Measurements from ENCODE around the gene GYPC. TPM values are rescaled to one million over a fixed set of nuclear protein-coding genes. Genes with fewer than 3 reads are reported as not detected.

GYPC gene
- polyA plus RNA-seq, 1 donor (not counting 4 experiments of a cell fraction or from before 2014, with no cell fraction given), result not detected

DNA sequence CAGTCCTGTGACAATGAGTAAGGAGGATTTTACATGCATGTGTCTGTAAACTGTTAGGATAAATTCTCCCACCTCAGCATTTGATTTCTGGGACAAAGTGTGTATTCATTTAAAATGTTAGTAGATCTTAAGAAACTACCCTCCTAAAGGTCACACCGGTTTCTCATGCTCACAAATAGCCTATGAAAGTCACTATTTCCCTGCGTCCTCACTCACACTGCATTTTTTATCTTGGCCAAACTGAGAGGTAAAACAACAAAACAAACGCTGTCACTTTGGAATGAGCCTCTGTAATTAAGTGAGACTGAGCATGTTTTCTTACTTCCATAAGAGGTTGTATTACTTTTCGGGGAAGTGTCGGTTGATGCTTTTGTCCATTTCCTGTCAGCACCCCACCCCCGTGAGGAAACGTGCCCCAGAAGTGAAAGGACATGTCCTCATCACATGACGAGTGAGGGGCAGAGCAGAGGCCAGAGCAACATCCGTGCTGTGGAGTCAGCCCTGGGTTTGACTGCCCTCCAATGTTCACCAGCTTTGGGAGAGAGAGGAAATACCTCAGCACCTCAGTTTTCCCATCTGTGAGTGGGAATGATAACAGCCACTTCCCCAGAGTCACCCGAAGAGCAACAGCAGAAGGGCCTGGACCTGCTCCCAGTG is 3.1 kb downstream of the GYPC start:
- no peak overlapping the region for H3K4me2 ChIP-seq (ENCODE audit: control insufficient read depth, extremely low read depth, insufficient read depth, low read depth, low read length)
- FAIRE-seq (no peak), DNase-seq (ENCODE audit: low read depth, low spot score) (no peak)
- peaks cover 8% of the 10 kb centered on the region for H3K27me3 ChIP-seq (ENCODE audit: control insufficient read depth, extremely low read depth, insufficient read depth, low read length)
- H3K9me3 ChIP-seq (ENCODE audit: control insufficient read depth, low read depth, low read length), result no peaks in the 10 kb centered on the region
- no peak for TF ChIP-seq EZH2 (IDR thresholded peaks at IDR 0.05; ENCODE audit: low read length)
- TF ChIP-seq, protein P1, sequence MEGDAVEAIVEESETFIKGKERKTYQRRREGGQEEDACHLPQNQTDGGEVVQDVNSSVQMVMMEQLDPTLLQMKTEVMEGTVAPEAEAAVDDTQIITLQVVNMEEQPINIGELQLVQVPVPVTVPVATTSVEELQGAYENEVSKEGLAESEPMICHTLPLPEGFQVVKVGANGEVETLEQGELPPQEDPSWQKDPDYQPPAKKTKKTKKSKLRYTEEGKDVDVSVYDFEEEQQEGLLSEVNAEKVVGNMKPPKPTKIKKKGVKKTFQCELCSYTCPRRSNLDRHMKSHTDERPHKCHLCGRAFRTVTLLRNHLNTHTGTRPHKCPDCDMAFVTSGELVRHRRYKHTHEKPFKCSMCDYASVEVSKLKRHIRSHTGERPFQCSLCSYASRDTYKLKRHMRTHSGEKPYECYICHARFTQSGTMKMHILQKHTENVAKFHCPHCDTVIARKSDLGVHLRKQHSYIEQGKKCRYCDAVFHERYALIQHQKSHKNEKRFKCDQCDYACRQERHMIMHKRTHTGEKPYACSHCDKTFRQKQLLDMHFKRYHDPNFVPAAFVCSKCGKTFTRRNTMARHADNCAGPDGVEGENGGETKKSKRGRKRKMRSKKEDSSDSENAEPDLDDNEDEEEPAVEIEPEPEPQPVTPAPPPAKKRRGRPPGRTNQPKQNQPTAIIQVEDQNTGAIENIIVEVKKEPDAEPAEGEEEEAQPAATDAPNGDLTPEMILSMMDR (optimal IDR thresholded peaks at IDR 0.05 in 1 of 3, IDR thresholded peaks at IDR 0.05 in 1 of 3, conservative IDR thresholded peaks at IDR 0.05 in 1 of 3; ENCODE audit: extremely low read depth in 1 of 3, insufficient read depth in 2 of 3, low read length in 3 of 3), result no peak
- H3K9me1 ChIP-seq (ENCODE audit: control insufficient read depth, extremely low read depth, insufficient read depth, low read length), result no peaks in the 10 kb centered on the region
- H3K79me2 ChIP-seq (ENCODE audit: control insufficient read depth, insufficient read depth, low read length), result no peaks in the 10 kb centered on the region
- no peaks in the 10 kb centered on the region for H4K20me1 ChIP-seq (ENCODE audit: control insufficient read depth, extremely low read depth, insufficient read depth, low read length)
- dilution Hi-C loops (cut with MboI; ENCODE audit: extremely low pct_ligation_motif_present, low sequenced_read_pairs), result no loop called here
- H2AFZ ChIP-seq (ENCODE audit: control insufficient read depth, low read length), result no peak overlapping the region
- no peak overlapping the region for H3K4me3 ChIP-seq (ENCODE audit: control insufficient read depth in 2 of 3, extremely low read depth in 1 of 3, insufficient read depth in 2 of 3, low read depth in 1 of 3, low read length in 3 of 3)
- H3K4me1 ChIP-seq (ENCODE audit: control insufficient read depth, extremely low read depth, insufficient read depth, low read length), result no peaks in the 10 kb centered on the region
- H3K36me3 ChIP-seq (ENCODE audit: control insufficient read depth in 2 of 2, extremely low read depth in 1 of 2, insufficient read depth in 2 of 2, low read length in 2 of 2), result no peaks in the 10 kb centered on the region
- no peak overlapping the region for H3K27ac ChIP-seq (ENCODE audit: control insufficient read depth, insufficient read depth, low read length)
- H3K9ac ChIP-seq (ENCODE audit: control insufficient read depth, extremely low read depth, insufficient read depth, low read length), result no peak overlapping the region

DNA sequence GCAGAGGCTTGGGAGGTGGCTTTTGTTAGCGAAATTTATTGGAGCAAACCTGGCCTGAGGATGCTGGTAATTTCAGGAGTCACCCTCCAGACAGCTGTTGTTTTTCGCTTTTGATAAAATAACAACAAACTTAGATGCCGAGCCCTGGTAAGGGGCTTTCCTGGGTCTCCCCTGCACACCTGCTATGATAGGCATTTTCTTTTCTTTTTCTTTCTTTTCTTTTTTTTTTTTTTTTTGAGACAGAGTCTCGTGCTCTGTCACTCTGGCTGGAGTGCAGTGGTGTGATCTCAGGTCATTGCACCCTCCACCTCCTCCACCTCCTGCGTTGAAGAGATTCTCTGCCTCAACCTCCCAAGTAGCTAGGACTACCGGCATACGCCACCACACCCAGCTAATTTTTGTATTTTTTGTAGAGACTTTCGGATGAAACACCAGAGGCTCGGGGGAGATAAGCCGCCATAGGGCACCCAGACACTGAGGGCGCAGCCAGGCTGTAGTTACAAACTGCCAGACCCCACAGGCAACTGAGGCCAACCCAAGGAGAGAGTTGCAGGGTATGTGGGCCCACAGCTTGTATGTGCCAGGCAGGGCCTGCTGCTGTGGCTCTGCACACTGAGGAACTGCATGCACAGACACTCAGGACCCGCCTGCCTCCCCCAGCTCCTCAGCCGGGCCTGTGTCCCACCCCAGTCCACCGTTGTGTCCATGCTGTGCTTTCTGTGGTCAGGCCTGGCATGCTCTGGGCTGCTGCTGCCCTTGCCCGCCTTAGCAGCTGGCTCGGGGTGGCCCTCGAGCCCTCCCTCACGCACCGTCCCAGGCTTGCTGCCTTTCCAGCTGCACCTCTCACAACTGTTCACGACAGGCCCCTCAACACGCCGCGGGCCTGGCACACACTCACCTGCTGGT is 3.9 kb downstream of the GYPC start:
- H3K79me2 ChIP-seq (ENCODE audit: control insufficient read depth, insufficient read depth, low read length), result no peaks in the 10 kb centered on the region
- H3K27me3 ChIP-seq (ENCODE audit: control insufficient read depth, extremely low read depth, insufficient read depth, low read length), result peaks cover 8% of the 10 kb centered on the region
- no peak overlapping the region for H3K9ac ChIP-seq (ENCODE audit: control insufficient read depth, extremely low read depth, insufficient read depth, low read length)
- no peak overlapping the region for H2AFZ ChIP-seq (ENCODE audit: control insufficient read depth, low read length)
- DNase-seq (ENCODE audit: low read depth, low spot score) (no peak), FAIRE-seq (no peak)
- dilution Hi-C loops (cut with MboI; ENCODE audit: extremely low pct_ligation_motif_present, low sequenced_read_pairs), result no loop called here
- H3K27ac ChIP-seq (ENCODE audit: control insufficient read depth, insufficient read depth, low read length), result no peak overlapping the region
- no peak overlapping the region for H3K4me3 ChIP-seq (ENCODE audit: control insufficient read depth in 2 of 3, extremely low read depth in 1 of 3, insufficient read depth in 2 of 3, low read depth in 1 of 3, low read length in 3 of 3)
- H3K4me1 ChIP-seq (ENCODE audit: control insufficient read depth, extremely low read depth, insufficient read depth, low read length), result no peaks in the 10 kb centered on the region
- no peaks in the 10 kb centered on the region for H3K36me3 ChIP-seq (ENCODE audit: control insufficient read depth in 2 of 2, extremely low read depth in 1 of 2, insufficient read depth in 2 of 2, low read length in 2 of 2)
- H3K9me3 ChIP-seq (ENCODE audit: control insufficient read depth, low read depth, low read length), result peaks cover 3% of the 10 kb centered on the region
- H3K9me1 ChIP-seq (ENCODE audit: control insufficient read depth, extremely low read depth, insufficient read depth, low read length), result no peaks in the 10 kb centered on the region
- no peak overlapping the region for H3K4me2 ChIP-seq (ENCODE audit: control insufficient read depth, extremely low read depth, insufficient read depth, low read depth, low read length)
- no peaks in the 10 kb centered on the region for H4K20me1 ChIP-seq (ENCODE audit: control insufficient read depth, extremely low read depth, insufficient read depth, low read length)
- TF ChIP-seq, protein P1 (optimal IDR thresholded peaks at IDR 0.05 in 1 of 3, IDR thresholded peaks at IDR 0.05 in 1 of 3, conservative IDR thresholded peaks at IDR 0.05 in 1 of 3; ENCODE audit: extremely low read depth in 1 of 3, insufficient read depth in 2 of 3, low read length in 3 of 3), result no peak
- no peak for TF ChIP-seq EZH2 (IDR thresholded peaks at IDR 0.05; ENCODE audit: low read length)

Measured in keratinocyte (primary cell).